NCI-H2171 treated with DMSO at 0.1 percent for 48 hours (cell line): ENCODE data around the gene METTL24.
A peak's percentile ranks its signal among the peaks of the same experiment; 100 is the strongest.

Source experiments
- DNase-seq: peaks from one replicate; lab custom pipeline; 2025; lab: John Stamatoyannopoulos, UW

The METTL24 gene

GRCh38 chr6:110357664-110358552 is at the start of gene METTL24:
TSS of gene METTL24 (minus strand) at chr6:110358349. CDS start at chr6:110358272, 77 bp downstream.
- peak; percentile 40 for DNase-seq

GRCh38 chr6:110404607-110405006 is 46.5 kb upstream of the METTL24 start:
- no peak for DNase-seq

GRCh38 chr6:110401585-110402176 is 43.5 kb upstream of the METTL24 start:
- no peak for DNase-seq

- no peak for DNase-seq
These were observed 42.1 kb upstream of the METTL24 start for GRCh38 chr6:110400208-110400607.

GRCh38 chr6:110399219-110400071 is 41.3 kb upstream of the METTL24 start:
- DNase-seq: no peak

- DNase-seq: no peak
These were observed 40.6 kb upstream of the METTL24 start for GRCh38 chr6:110398778-110399177.

- no peak for DNase-seq
These were observed 37.1 kb upstream of the METTL24 start for GRCh38 chr6:110395221-110395620.

GRCh38 chr6:110394409-110394808 is 36.3 kb upstream of the METTL24 start:
- DNase-seq: no peak

- DNase-seq: no peak
These were observed 34.6 kb upstream of the METTL24 start for GRCh38 chr6:110392727-110393126.

GRCh38 chr6:110390404-110390803 is 32.3 kb upstream of the METTL24 start:
- DNase-seq: no peak

GRCh38 chr6:110389689-110390382 is 31.7 kb upstream of the METTL24 start:
- no peak for DNase-seq

- DNase-seq: no peak
These were observed 29.8 kb upstream of the METTL24 start for GRCh38 chr6:110387986-110388385.

- DNase-seq: no peak
These were observed 27.3 kb upstream of the METTL24 start for GRCh38 chr6:110385458-110385863.

- no peak for DNase-seq
These were observed 20.4 kb upstream of the METTL24 start for GRCh38 chr6:110378552-110378951.

- no peak for DNase-seq
These were observed 10.9 kb upstream of the METTL24 start for GRCh38 chr6:110369066-110369465.

- DNase-seq: no peak
These were observed 10.1 kb upstream of the METTL24 start for GRCh38 chr6:110368284-110368683.

GRCh38 chr6:110367825-110368224 is 9.7 kb upstream of the METTL24 start:
- DNase-seq: no peak

GRCh38 chr6:110366975-110367374 is 8.8 kb upstream of the METTL24 start:
- DNase-seq: no peak

- DNase-seq: no peak
These were observed 8.1 kb upstream of the METTL24 start for GRCh38 chr6:110366256-110366655.

GRCh38 chr6:110364364-110365105 is 6.4 kb upstream of the METTL24 start:
- no peak for DNase-seq

GRCh38 chr6:110363748-110364147 is 5.6 kb upstream of the METTL24 start:
- no peak for DNase-seq
